Astrocyte (in vitro differentiated cells and primary cell): Measurements from ENCODE around the gene ECE1. TPM values are rescaled to one million over a fixed set of nuclear protein-coding genes. Genes with fewer than 3 reads are reported as not detected.
A peak's percentile ranks its signal among the peaks of the same experiment; 100 is the strongest.

Experiments
- DNase-seq: peaks from one replicate; pipeline ENCODE4 v3.0.0-alpha.2; 2010; ENCODE audit warnings: low read depth
- FAIRE-seq: peaks from 2 replicates; lab custom pipeline; 2011; peaks lifted over from hg19 to GRCh38; lab: Jason Lieb, UNC
- H2AFZ ChIP-seq: 2 replicates; pipeline ENCODE4 v1.6.0; 2012; ENCODE audit warnings: low read depth, low read length, inconsistent platforms
- H3K27ac ChIP-seq: 2 replicates; pipeline ENCODE4 v1.5.1; 2011; ENCODE audit warnings: low read depth, low read length, inconsistent platforms
- H3K27me3 ChIP-seq: 2 replicates; pipeline ENCODE4 v1.6.0; 2011; ENCODE audit warnings: low read length, inconsistent platforms; ENCODE audit not compliant: insufficient read depth
- H3K36me3 ChIP-seq: 2 replicates; pipeline ENCODE4 v1.5.1; 2011; ENCODE audit warnings: low read length, inconsistent platforms; ENCODE audit not compliant: insufficient read depth
- H3K4me1 ChIP-seq: 2 replicates; pipeline ENCODE4 v1.5.1; 2011; ENCODE audit warnings: low read length, inconsistent platforms; ENCODE audit not compliant: insufficient read depth
- H3K4me2 ChIP-seq: 2 replicates; pipeline ENCODE4 v1.6.0; 2012; ENCODE audit warnings: low read length, inconsistent platforms
- H3K4me3 ChIP-seq: 2 replicates; pipeline ENCODE4 v1.5.1; 2011; ENCODE audit warnings: low read depth, mild to moderate bottlenecking, low read length, inconsistent platforms; ENCODE audit not compliant: insufficient read depth
- H3K79me2 ChIP-seq: 2 replicates; pipeline ENCODE4 v1.6.0; 2012; ENCODE audit warnings: mild to moderate bottlenecking, low read length, inconsistent platforms; ENCODE audit not compliant: insufficient read depth
- H3K9ac ChIP-seq: 2 replicates; pipeline ENCODE4 v1.6.0; 2012; ENCODE audit warnings: mild to moderate bottlenecking, low read length, inconsistent platforms
- H3K9me3 ChIP-seq: 2 replicates; pipeline ENCODE4 v1.5.1; 2012; ENCODE audit warnings: low read depth, mild to moderate bottlenecking, low read length, inconsistent platforms; ENCODE audit not compliant: insufficient read depth
- H4K20me1 ChIP-seq: 2 replicates; pipeline ENCODE4 v1.6.0; 2012; ENCODE audit warnings: low read length, inconsistent platforms; ENCODE audit not compliant: insufficient read depth
- H3K27ac Mint-ChIP-seq: one replicate; pipeline ENCODE4 v1.8.0; 2021; ENCODE audit warnings: mild to moderate bottlenecking, mixed read lengths; ENCODE audit not compliant: unreplicated experiment
- H3K27me3 Mint-ChIP-seq: one replicate; pipeline ENCODE4 v1.8.0; 2021; ENCODE audit warnings: low read depth, mixed read lengths; ENCODE audit not compliant: unreplicated experiment
- H3K36me3 Mint-ChIP-seq: one replicate; pipeline ENCODE4 v1.8.0; 2021; ENCODE audit warnings: low read depth, mixed read lengths; ENCODE audit not compliant: unreplicated experiment
- H3K4me1 Mint-ChIP-seq: one replicate; pipeline ENCODE4 v1.8.0; 2021; ENCODE audit warnings: low read depth, mixed read lengths; ENCODE audit not compliant: unreplicated experiment
- H3K4me3 Mint-ChIP-seq: one replicate; pipeline ENCODE4 v1.8.0; 2021; ENCODE audit warnings: mild to moderate bottlenecking, moderate library complexity, mixed read lengths; ENCODE audit not compliant: unreplicated experiment
- H3K9me3 Mint-ChIP-seq: one replicate; pipeline ENCODE4 v1.8.0; 2021; ENCODE audit warnings: mild to moderate bottlenecking, mixed read lengths; ENCODE audit not compliant: unreplicated experiment
- CTCF ChIP-seq: IDR thresholded peaks from 2 replicates; pipeline ENCODE4 v1.5.1; 2011; ENCODE audit warnings: low read depth, mild to moderate bottlenecking, inconsistent platforms, low read length, moderate library complexity; ENCODE audit not compliant: insufficient read depth
- EZH2 ChIP-seq: IDR thresholded peaks from 2 replicates; pipeline ENCODE4 v1.6.1; 2012; ENCODE audit warnings: mild to moderate bottlenecking, low read length, inconsistent platforms; ENCODE audit not compliant: insufficient read depth
- total RNA-seq: library from RNA; stranded (reverse); gene quantifications from 2 replicates; pipeline ENCODE4 v1.2.1, GENCODE V29; 2021

The ECE1 gene
- total RNA-seq, 1 donor from 2014 or later = 172 TPM

- DNase-seq = no peak
- Histone ChIP-seq H2AFZ (no peak overlapping the region), H3K4me3 (no peak overlapping the region), H3K79me2 (peaks cover 6% of the 10 kb centered on the region), H4K20me1 (peaks cover 10% of the 10 kb centered on the region), H3K4me1 (peaks cover 23% of the 10 kb centered on the region), H3K9me3 (no peaks in the 10 kb centered on the region), H3K27ac (no peak overlapping the region), H3K9ac (no peak overlapping the region), H3K27me3 (no peaks in the 10 kb centered on the region), H3K36me3 (peaks cover 28% of the 10 kb centered on the region), H3K4me2 (no peak overlapping the region)
- H3K27me3 Mint-ChIP-seq = no peaks in the 10 kb centered on the region
- H3K4me1 Mint-ChIP-seq = peaks cover 7% of the 10 kb centered on the region
- TF ChIP-seq CTCF (no peak), EZH2 (no peak)
- H3K36me3 Mint-ChIP-seq = peaks cover 29% of the 10 kb centered on the region
- H3K9me3 Mint-ChIP-seq = no peaks in the 10 kb centered on the region
- FAIRE-seq = no peak
- peak overlapping the region; percentile 34 for H3K4me3 Mint-ChIP-seq
- H3K27ac Mint-ChIP-seq = peak overlapping the region; percentile 47
Measured at GRCh38 chr1:21268281-21269239, 21.7 kb downstream of the ECE1 start.

GRCh38 chr1:21267191-21268077, 22.8 kb downstream of the ECE1 start:
- H3K27ac ChIP-seq = peak overlapping the region; percentile 67
- H3K9ac ChIP-seq = no peak overlapping the region
- peaks cover 28% of the 10 kb centered on the region for H3K36me3 ChIP-seq
- H3K27me3 Mint-ChIP-seq = no peaks in the 10 kb centered on the region
- H2AFZ ChIP-seq = no peak overlapping the region
- no peaks in the 10 kb centered on the region for H3K9me3 ChIP-seq
- DNase-seq (peak; percentile 31), FAIRE-seq (no peak)
- H3K9me3 Mint-ChIP-seq = no peaks in the 10 kb centered on the region
- peaks cover 28% of the 10 kb centered on the region for H3K36me3 Mint-ChIP-seq
- no peak overlapping the region for H3K4me2 ChIP-seq
- no peak overlapping the region for H3K27ac Mint-ChIP-seq
- H3K4me1 ChIP-seq = peaks cover 30% of the 10 kb centered on the region
- peaks cover 12% of the 10 kb centered on the region for H3K4me1 Mint-ChIP-seq
- H3K4me3 ChIP-seq = no peak overlapping the region
- H3K4me3 Mint-ChIP-seq = no peak overlapping the region
- H3K79me2 ChIP-seq = peaks cover 6% of the 10 kb centered on the region
- H3K27me3 ChIP-seq = no peaks in the 10 kb centered on the region
- TF ChIP-seq EZH2 (no peak), CTCF (no peak)
- peaks cover 10% of the 10 kb centered on the region for H4K20me1 ChIP-seq
